SU-DHL-6 (cell line): ENCODE data around the gene COL7A1.
A peak's percentile ranks its signal among the peaks of the same experiment; 100 is the strongest.

Experiments used
- H2AFZ ChIP-seq: fragments of 200-600 bp; sonication (generic); 2 replicates; pipeline ENCODE4 v1.6.1; 2014; ENCODE audit warnings: low read depth, mild to moderate bottlenecking, moderate library complexity, mixed read lengths, antibody characterized with exemption, low read length; ENCODE audit not compliant: severe bottlenecking
- H3F3A ChIP-seq: fragments of 200-600 bp; shearing (Covaris generic); 2 replicates; pipeline ENCODE4 v1.6.0; 2016; ENCODE audit warnings: antibody characterized with exemption, mild to moderate bottlenecking; ENCODE audit not compliant: insufficient read depth
- H3K27ac ChIP-seq: fragments of 200-600 bp; sonication (generic); 2 replicates; pipeline ENCODE4 v1.5.1; 2016; ENCODE audit warnings: low read depth, mild to moderate bottlenecking, low read length, moderate library complexity, mixed read lengths
- H3K27me3 ChIP-seq: fragments of 200-600 bp; sonication (generic), shearing (Covaris generic); 2 replicates; pipeline ENCODE4 v1.6.0; 2014; ENCODE audit warnings: mild to moderate bottlenecking, low read length
- H3K36me3 ChIP-seq: fragments of 200-600 bp; sonication (generic); 2 replicates; pipeline ENCODE4 v1.6.1; 2014; ENCODE audit warnings: mild to moderate bottlenecking, low read length, mixed read lengths
- H3K4me2 ChIP-seq: fragments of 300-600, 200-600 bp; shearing (Covaris generic), sonication (generic); 2 replicates; pipeline ENCODE4 v1.6.0; 2014; ENCODE audit warnings: low read length, low read depth, mild to moderate bottlenecking; ENCODE audit not compliant: poor library complexity, severe bottlenecking
- H3K4me3 ChIP-seq: fragments of 200-600 bp; sonication (generic); 2 replicates; pipeline ENCODE4 v1.5.1; 2014; ENCODE audit warnings: antibody characterized with exemption, low read length, mild to moderate bottlenecking, mixed read lengths; ENCODE audit not compliant: insufficient read depth, poor library complexity, severe bottlenecking
- H3K79me2 ChIP-seq: fragments of 200-600 bp; sonication (generic); 2 replicates; pipeline ENCODE4 v1.6.1; 2014; ENCODE audit warnings: mild to moderate bottlenecking, low read length, moderate library complexity; ENCODE audit not compliant: insufficient read depth
- H3K9ac ChIP-seq: fragments of 200-600 bp; sonication (generic); 2 replicates; pipeline ENCODE4 v1.7.0; 2014; ENCODE audit warnings: mild to moderate bottlenecking, low read length
- H3K9me2 ChIP-seq: fragments of 200-600 bp; sonication (generic); replicated peaks from 2 replicates; pipeline ENCODE4 v1.6.1; 2014; ENCODE audit warnings: low read length; ENCODE audit not compliant: insufficient read depth
- H3K9me3 ChIP-seq: fragments of 200-600 bp; sonication (generic); 2 replicates; pipeline ENCODE4 v1.6.1; 2014; ENCODE audit warnings: low read length, mixed read lengths; ENCODE audit not compliant: insufficient read depth
- H4K20me1 ChIP-seq: fragments of 200-600 bp; sonication (generic); 2 replicates; pipeline ENCODE4 v1.6.1; 2014; ENCODE audit warnings: low read depth, mild to moderate bottlenecking, antibody characterized with exemption, low read length, moderate library complexity, mixed read lengths
- EZH2phosphoT487 ChIP-seq: fragments of 200-600 bp; sonication (generic), shearing (Covaris generic); conservative IDR thresholded peaks from 2 replicates; pipeline ENCODE4 v1.6.1; 2018; ENCODE audit warnings: mild to moderate bottlenecking, antibody characterized with exemption, low read length, moderate library complexity, mixed read lengths
- TF ChIP-seq, protein P1 (sequence below): fragments of 200-600 bp; sonication (generic); IDR thresholded peaks from one replicate; pipeline ENCODE4 v1.5.1; 2017; ENCODE audit warnings: antibody characterized with exemption, mild to moderate bottlenecking, low read length, moderate library complexity; ENCODE audit not compliant: insufficient read depth, poor library complexity, severe bottlenecking

COL7A1 gene

GRCh38 chr3:48639944-48640606 is 44.9 kb upstream of the COL7A1 start:
- Histone ChIP-seq H3K4me3 (no peak overlapping the region), H3K79me2 (no peaks in the 10 kb centered on the region), H3F3A (no peaks in the 10 kb centered on the region), H3K36me3 (no peaks in the 10 kb centered on the region), H3K27me3 (no peaks in the 10 kb centered on the region), H3K9ac (no peak overlapping the region), H3K9me2 (no peaks in the 10 kb centered on the region), H3K9me3 (no peaks in the 10 kb centered on the region), H3K4me2 (no peak overlapping the region), H3K27ac (no peak overlapping the region), H4K20me1 (no peaks in the 10 kb centered on the region), H2AFZ (no peak overlapping the region)
- TF ChIP-seq, protein P1, sequence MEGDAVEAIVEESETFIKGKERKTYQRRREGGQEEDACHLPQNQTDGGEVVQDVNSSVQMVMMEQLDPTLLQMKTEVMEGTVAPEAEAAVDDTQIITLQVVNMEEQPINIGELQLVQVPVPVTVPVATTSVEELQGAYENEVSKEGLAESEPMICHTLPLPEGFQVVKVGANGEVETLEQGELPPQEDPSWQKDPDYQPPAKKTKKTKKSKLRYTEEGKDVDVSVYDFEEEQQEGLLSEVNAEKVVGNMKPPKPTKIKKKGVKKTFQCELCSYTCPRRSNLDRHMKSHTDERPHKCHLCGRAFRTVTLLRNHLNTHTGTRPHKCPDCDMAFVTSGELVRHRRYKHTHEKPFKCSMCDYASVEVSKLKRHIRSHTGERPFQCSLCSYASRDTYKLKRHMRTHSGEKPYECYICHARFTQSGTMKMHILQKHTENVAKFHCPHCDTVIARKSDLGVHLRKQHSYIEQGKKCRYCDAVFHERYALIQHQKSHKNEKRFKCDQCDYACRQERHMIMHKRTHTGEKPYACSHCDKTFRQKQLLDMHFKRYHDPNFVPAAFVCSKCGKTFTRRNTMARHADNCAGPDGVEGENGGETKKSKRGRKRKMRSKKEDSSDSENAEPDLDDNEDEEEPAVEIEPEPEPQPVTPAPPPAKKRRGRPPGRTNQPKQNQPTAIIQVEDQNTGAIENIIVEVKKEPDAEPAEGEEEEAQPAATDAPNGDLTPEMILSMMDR = no peak
- no peak for TF ChIP-seq EZH2phosphoT487

- Histone ChIP-seq H3K4me2 (no peak overlapping the region), H3K27me3 (no peaks in the 10 kb centered on the region), H3K9me3 (no peaks in the 10 kb centered on the region), H2AFZ (no peak overlapping the region), H4K20me1 (no peaks in the 10 kb centered on the region), H3K4me3 (no peak overlapping the region), H3K79me2 (no peaks in the 10 kb centered on the region), H3K27ac (no peak overlapping the region), H3K9ac (no peak overlapping the region), H3K36me3 (no peaks in the 10 kb centered on the region), H3K9me2 (no peaks in the 10 kb centered on the region), H3F3A (no peaks in the 10 kb centered on the region)
- TF ChIP-seq EZH2phosphoT487 = no peak
- TF ChIP-seq, protein P1 = no peak
Observed at GRCh38 chr3:48637305-48637704, 42.2 kb upstream of the COL7A1 start.

- no peak for TF ChIP-seq EZH2phosphoT487
- TF ChIP-seq, protein P1 = no peak
- Histone ChIP-seq H3K79me2 (no peaks in the 10 kb centered on the region), H3K9me3 (no peaks in the 10 kb centered on the region), H3K9me2 (no peaks in the 10 kb centered on the region), H3K27me3 (no peaks in the 10 kb centered on the region), H3K27ac (0 out of 2 replicates have a peak overlapping the region, but pooled peaks have one; percentile 13), H3F3A (no peaks in the 10 kb centered on the region), H3K4me3 (peak overlapping the region; percentile 71), H2AFZ (peak overlapping the region; percentile 87), H4K20me1 (no peaks in the 10 kb centered on the region), H3K36me3 (no peaks in the 10 kb centered on the region), H3K4me2 (peak overlapping the region; percentile 66), H3K9ac (peak overlapping the region; percentile 88)
Observed at GRCh38 chr3:48636149-48636655, 41.1 kb upstream of the COL7A1 start.
